H9 (cell line): ENCODE results near the gene PRKCD. TPM values are rescaled to one million over a fixed set of nuclear protein-coding genes. Genes with fewer than 3 reads are reported as not detected.

Experiments
- DNase-seq: peaks from one replicate; pipeline ENCODE4 v3.0.0-alpha.2; 2017
- H2AFZ ChIP-seq: one replicate; pipeline ENCODE4 v1.6.1; 2013; ENCODE audit warnings: mild to moderate bottlenecking, low read length, control low read depth, moderate library complexity
- H2AK5ac ChIP-seq: 2 replicates; pipeline ENCODE4 v1.6.1; 2013; ENCODE audit warnings: low read length, control low read depth, mixed read lengths; ENCODE audit not compliant: insufficient read length
- H2BK120ac ChIP-seq: one replicate; pipeline ENCODE4 v1.6.1; 2013; ENCODE audit warnings: low read depth, mild to moderate bottlenecking, low read length, control low read depth, inconsistent platforms; ENCODE audit not compliant: poor library complexity, severe bottlenecking
- H2BK12ac ChIP-seq: 2 replicates; pipeline ENCODE4 v1.6.1; 2013; ENCODE audit warnings: low read length, control low read depth, mixed read lengths, low read depth; ENCODE audit not compliant: insufficient read length
- H2BK15ac ChIP-seq: 2 replicates; pipeline ENCODE4 v1.6.1; 2013; ENCODE audit warnings: low read depth, low read length, control low read depth
- H2BK20ac ChIP-seq: one replicate; pipeline ENCODE4 v1.6.1; 2013; ENCODE audit warnings: low read depth, mild to moderate bottlenecking, low read length, control low read depth, inconsistent platforms; ENCODE audit not compliant: poor library complexity, severe bottlenecking
- H2BK5ac ChIP-seq: 2 replicates; pipeline ENCODE4 v1.6.1; 2013; ENCODE audit warnings: low read length, control low read depth, mixed read lengths; ENCODE audit not compliant: insufficient read length
- H3K14ac ChIP-seq: 2 replicates; pipeline ENCODE4 v1.6.1; 2013; ENCODE audit warnings: low read length, control low read depth; ENCODE audit not compliant: insufficient read depth
- H3K18ac ChIP-seq: 2 replicates; pipeline ENCODE4 v1.6.1; 2013; ENCODE audit warnings: low read depth, mild to moderate bottlenecking, mixed read lengths, low read length, control low read depth; ENCODE audit not compliant: insufficient read length
- H3K23ac ChIP-seq: 2 replicates; pipeline ENCODE4 v1.6.1; 2013; ENCODE audit warnings: low read length, control low read depth, mixed read lengths, low read depth; ENCODE audit not compliant: insufficient read length
- H3K23me2 ChIP-seq: 2 replicates; pipeline ENCODE4 v1.6.1; 2013; ENCODE audit warnings: low read depth, mild to moderate bottlenecking, mixed read lengths, low read length, control low read depth; ENCODE audit not compliant: insufficient read length, poor library complexity, severe bottlenecking
- H3K27ac ChIP-seq: 2 replicates; pipeline ENCODE4 v1.5.1; 2013; ENCODE audit warnings: low read length, control low read depth, mixed read lengths, low read depth; ENCODE audit not compliant: insufficient read length
- H3K27me3 ChIP-seq: 2 replicates; pipeline ENCODE4 v1.6.1; 2013; ENCODE audit warnings: low read length, control low read depth, inconsistent platforms; ENCODE audit not compliant: insufficient read depth
- H3K4ac ChIP-seq: 2 replicates; pipeline ENCODE4 v1.6.1; 2013; ENCODE audit warnings: low read depth, mild to moderate bottlenecking, control low read depth, inconsistent platforms, low read length, moderate library complexity
- H3K4me1 ChIP-seq: 2 replicates; pipeline ENCODE4 v1.6.1; 2013; ENCODE audit warnings: low read length, control low read depth, inconsistent platforms; ENCODE audit not compliant: insufficient read depth
- H3K4me2 ChIP-seq: 2 replicates; pipeline ENCODE4 v1.6.1; 2013; ENCODE audit warnings: low read length, control low read depth, mixed read lengths; ENCODE audit not compliant: insufficient read length, insufficient read depth
- H3K56ac ChIP-seq: 2 replicates; pipeline ENCODE4 v1.6.1; 2013; ENCODE audit warnings: low read depth, mild to moderate bottlenecking, mixed read lengths, low read length, control low read depth; ENCODE audit not compliant: insufficient read length
- H3K79me1 ChIP-seq: 2 replicates; pipeline ENCODE4 v1.6.1; 2013; ENCODE audit warnings: low read depth, mild to moderate bottlenecking, moderate library complexity, low read length, control low read depth, inconsistent platforms; ENCODE audit not compliant: insufficient read depth, poor library complexity, severe bottlenecking
- H3K79me2 ChIP-seq: 2 replicates; pipeline ENCODE4 v1.6.1; 2013; ENCODE audit warnings: low read length, control low read depth, inconsistent platforms; ENCODE audit not compliant: insufficient read depth
- H3K9ac ChIP-seq: 2 replicates; pipeline ENCODE4 v1.6.1; 2013; ENCODE audit warnings: low read length, control low read depth, mixed read lengths; ENCODE audit not compliant: insufficient read length; ENCODE audit errors: extremely low read depth
- H3K9me3 ChIP-seq: one replicate; pipeline ENCODE4 v1.6.1; 2013; ENCODE audit warnings: low read depth, low read length, inconsistent platforms; ENCODE audit not compliant: control insufficient read depth
- H3T11ph ChIP-seq: one replicate; pipeline ENCODE4 v1.6.1; 2013; ENCODE audit warnings: mild to moderate bottlenecking, low read length, control low read depth, inconsistent platforms
- H4K20me1 ChIP-seq: one replicate; pipeline ENCODE4 v1.6.1; 2013; ENCODE audit not compliant: control insufficient read depth, insufficient read length, insufficient read depth
- H4K5ac ChIP-seq: 2 replicates; pipeline ENCODE4 v1.6.1; 2013; ENCODE audit warnings: low read depth, mild to moderate bottlenecking, mixed read lengths, low read length, control low read depth; ENCODE audit not compliant: insufficient read length
- H4K8ac ChIP-seq: replicated peaks from 2 replicates; pipeline ENCODE4 v1.6.1; 2013; ENCODE audit warnings: low read length, control low read depth, mixed read lengths, low read depth; ENCODE audit not compliant: insufficient read length
- H4K91ac ChIP-seq: 2 replicates; pipeline ENCODE4 v1.6.1; 2013; ENCODE audit warnings: low read depth, mild to moderate bottlenecking, moderate library complexity, mixed read lengths, low read length, control low read depth; ENCODE audit not compliant: insufficient read length
- H3K27ac Mint-ChIP-seq, 3 experiments: 2 replicates in 2 of 3; 3 replicates in 1 of 3; pipeline ENCODE4 v1.8.0; 2020 to 2021; ENCODE audit warnings: mixed read lengths in 3 of 3, mild to moderate bottlenecking in 1 of 3, moderate library complexity in 1 of 3
- H3K27me3 Mint-ChIP-seq: 2 replicates; pipeline ENCODE4 v1.8.0; 2021; ENCODE audit warnings: low read depth, mild to moderate bottlenecking, moderate library complexity, mixed read lengths
- H3K36me3 Mint-ChIP-seq, 3 experiments: 2 replicates in 2 of 3; 3 replicates in 1 of 3; pipeline ENCODE4 v1.8.0; 2020 to 2021; ENCODE audit warnings: low read depth in 3 of 3, mixed read lengths in 3 of 3; ENCODE audit not compliant: insufficient read depth in 1 of 3
- H3K4me1 Mint-ChIP-seq, 2 experiments: 2 replicates each; pipeline ENCODE4 v1.8.0; 2020; ENCODE audit warnings: mixed read lengths in 2 of 2
- H3K4me3 Mint-ChIP-seq, 2 experiments: 2 replicates in 1 of 2; 3 replicates in 1 of 2; pipeline ENCODE4 v1.8.0; 2020 to 2021; ENCODE audit warnings: mild to moderate bottlenecking in 2 of 2, mixed read lengths in 2 of 2, moderate library complexity in 1 of 2
- H3K9me3 Mint-ChIP-seq, 2 experiments: 2 replicates in 1 of 2; 3 replicates in 1 of 2; pipeline ENCODE4 v1.8.0; 2020; ENCODE audit warnings: mild to moderate bottlenecking in 2 of 2, mixed read lengths in 2 of 2, moderate library complexity in 1 of 2
- CTCF ChIP-seq: fragments of 200-600 bp; sonication (generic); conservative IDR thresholded peaks from 3 replicates; pipeline ENCODE4 v1.8.0; 2021; ENCODE audit warnings: antibody characterized with exemption, mild to moderate bottlenecking
- WGBS: extraction: QIAGEN DNeasy Blood & Tissue Kit; methylation state at CpG from one replicate; pipeline ENCODE4 v1.1.7; 2013; ENCODE audit warnings: missing lambda C conversion rate, low lambda C conversion rate, mixed read lengths; ENCODE audit not compliant: insufficient read length; ENCODE audit errors: extremely low coverage; 5-methylcytosine and 5-hydroxymethylcytosine counted together
- total RNA-seq: library from RNA; stranded (reverse); gene quantifications from 2 replicates; pipeline ENCODE4 v1.2.1, GENCODE V29; 2021

The PRKCD gene
- total RNA-seq, 1 experiment from 2014 or later: 23.7 TPM

GRCh38 chr3:53149699-53150098, 11.3 kb upstream of the PRKCD start:
- H3K4me1 Mint-ChIP-seq: peaks cover 0 to 2% of the 10 kb centered on the region in 2 experiments; a peak in 1 of 4 replicates
- H3K27ac Mint-ChIP-seq: no peak overlapping the region; a peak in 1 of 7 replicates

More at GRCh38 chr3:53149699-53150098, 11.3 kb upstream of the PRKCD start:
- no peak overlapping the region for H3K27ac ChIP-seq
- H2AFZ ChIP-seq: no peak overlapping the region
- no peaks in the 10 kb centered on the region for H3K79me2 ChIP-seq
- no peak overlapping the region for H3K4ac ChIP-seq
- H3K56ac ChIP-seq: no peak overlapping the region
- no peak for TF ChIP-seq CTCF
- no peak overlapping the region for H3K9ac ChIP-seq
- H3K23me2 ChIP-seq: no peaks in the 10 kb centered on the region
- H4K5ac ChIP-seq: no peak overlapping the region
- no peak overlapping the region for H4K8ac ChIP-seq
- no peak overlapping the region for H2BK120ac ChIP-seq
- no peak for DNase-seq
- no peak overlapping the region for H2BK5ac ChIP-seq
- H3K23ac ChIP-seq: no peak overlapping the region
- H3K79me1 ChIP-seq: no peaks in the 10 kb centered on the region
- no peaks in the 10 kb centered on the region for H3K36me3 Mint-ChIP-seq
- H4K20me1 ChIP-seq: no peaks in the 10 kb centered on the region
- no peak overlapping the region for H2BK20ac ChIP-seq
- no peak overlapping the region for H4K91ac ChIP-seq
- no peak overlapping the region for H3K4me3 Mint-ChIP-seq
- WGBS: no CpG with 5 or more reads among the region's 4 CpGs
- no peak overlapping the region; the same call in 1 of the 2 replicates for H3K14ac ChIP-seq
- no peak overlapping the region for H3K4me2 ChIP-seq
- no peak overlapping the region for H2AK5ac ChIP-seq
- no peaks in the 10 kb centered on the region for H3K9me3 Mint-ChIP-seq
- no peaks in the 10 kb centered on the region for H3K4me1 ChIP-seq
- peaks cover 6% of the 10 kb centered on the region for H3K27me3 Mint-ChIP-seq
- no peak overlapping the region for H3K18ac ChIP-seq
- H3K9me3 ChIP-seq: no peaks in the 10 kb centered on the region
- no peaks in the 10 kb centered on the region for H3K27me3 ChIP-seq
- H3T11ph ChIP-seq: no peak overlapping the region
- H2BK15ac ChIP-seq: no peak overlapping the region
- no peak overlapping the region for H2BK12ac ChIP-seq
